C4-2B (cell line): ENCODE data around the gene ANO5.

Source experiments
- CTCF ChIP-seq: fragments of 450-650 bp; conservative IDR thresholded peaks from 2 replicates; pipeline ENCODE4 v1.5.1; 2017; ENCODE audit warnings: mild to moderate bottlenecking
- ZFX ChIP-seq: fragments of 450-650 bp; IDR thresholded peaks from 2 replicates; pipeline ENCODE4 v1.6.1; 2017

- TF ChIP-seq CTCF (no peak), ZFX (no peak)
Observed at GRCh38 chr11:22273781-22274180, 80.9 kb downstream of the ANO5 start.
